CD4-positive, CD25-positive, alpha-beta regulatory T cell (primary cell): Measurements from ENCODE around the gene SLC25A48. TPM values are rescaled to one million over a fixed set of nuclear protein-coding genes. Genes with fewer than 3 reads are reported as not detected.

ENCODE experiments used
- ATAC-seq, 2 donors: fragments of 150-1000 bp; cut with Tn5 transposase; one replicate each; pipeline ENCODE4 v1.10.0; 2021; ENCODE audit warnings: low read depth in 2 of 2, moderate number of reproducible peaks in 2 of 2, moderate library complexity in 1 of 2
- DNase-seq, 3 donors: peaks; one replicate each; pipeline versions ENCODE4 v3.0.0 to v3.0.0-alpha.2; 2012 to 2022; ENCODE audit warnings: mixed read lengths in 1 of 3
- H3K27ac ChIP-seq: one replicate; pipeline ENCODE4 v1.7.0; 2013; ENCODE audit warnings: mild to moderate bottlenecking, low read length; ENCODE audit not compliant: insufficient read depth, poor library complexity, severe bottlenecking
- H3K27me3 ChIP-seq: one replicate; pipeline ENCODE4 v1.7.0; 2013; ENCODE audit warnings: low read length; ENCODE audit not compliant: control insufficient read depth, insufficient read depth
- H3K36me3 ChIP-seq: one replicate; pipeline ENCODE4 v1.7.0; 2013; ENCODE audit warnings: mild to moderate bottlenecking, low read length, moderate library complexity; ENCODE audit not compliant: control insufficient read depth, insufficient read depth
- H3K4me1 ChIP-seq: 2 replicates; pipeline ENCODE4 v1.7.0; 2013; ENCODE audit warnings: mild to moderate bottlenecking, low read length; ENCODE audit not compliant: insufficient read depth, control insufficient read depth, poor library complexity, severe bottlenecking
- H3K4me3 ChIP-seq: one replicate; pipeline ENCODE4 v1.7.0; 2013; ENCODE audit warnings: low read depth, mild to moderate bottlenecking, low read length, moderate library complexity
- H3K9me3 ChIP-seq, 2 experiments: 1 replicate in 1 of 2; 2 replicates in 1 of 2; pipeline ENCODE4 v1.7.0; 2013; ENCODE audit warnings: low read length in 2 of 2, mild to moderate bottlenecking in 1 of 2, moderate library complexity in 1 of 2; ENCODE audit not compliant: control insufficient read depth in 2 of 2
- H3K27ac Mint-ChIP-seq, 3 donors: one replicate each; pipeline ENCODE4 v1.8.0; 2020 to 2022; ENCODE audit warnings: mild to moderate bottlenecking in 3 of 3, mixed read lengths in 3 of 3, moderate library complexity in 2 of 3
- H3K27me3 Mint-ChIP-seq: one replicate; pipeline ENCODE4 v1.8.0; 2022; ENCODE audit warnings: mild to moderate bottlenecking, mixed read lengths
- H3K36me3 Mint-ChIP-seq: one replicate; pipeline ENCODE4 v1.8.0; 2020; ENCODE audit warnings: mixed read lengths
- H3K4me1 Mint-ChIP-seq, 4 donors: one replicate each; pipeline ENCODE4 v1.8.0; 2020 to 2022; ENCODE audit warnings: mixed read lengths in 4 of 4, mild to moderate bottlenecking in 1 of 4
- H3K4me3 Mint-ChIP-seq, 4 donors: one replicate each; pipeline ENCODE4 v1.8.0; 2020 to 2022; ENCODE audit warnings: mild to moderate bottlenecking in 4 of 4, mixed read lengths in 4 of 4, moderate library complexity in 3 of 4
- H3K9me3 Mint-ChIP-seq, 7 donors: one replicate each; pipeline ENCODE4 v1.8.0; 2020 to 2022; ENCODE audit warnings: mixed read lengths in 7 of 7, mild to moderate bottlenecking in 3 of 7, moderate library complexity in 2 of 7
- polyA plus RNA-seq, 4 donors: library from polyadenylated mRNA; unstranded; fragments of 300-500 nt; fragmentation: Illumina TruSeq; gene quantifications; one replicate each; pipeline ENCODE4 v1.2.3, GENCODE V29; 2021
- total RNA-seq: library from RNA; stranded (reverse); gene quantifications from one replicate; pipeline ENCODE4 v1.2.3, GENCODE V29; 2022

The SLC25A48 gene
- total and polyA plus RNA-seq, 5 donors from 2014 or later: not detected

GRCh38 chr5:135895474-135896006, 61.1 kb downstream of the SLC25A48 start, which contains the start of gene IL9:
Gene IL9 (minus strand): TSS chr5:135895841. CDS start chr5:135895816, 25 bp downstream.
- H3K9me3 ChIP-seq: no peaks in the 10 kb centered on the region
- no peak within 1 kb of the TSS for H3K4me3 Mint-ChIP-seq
- peaks cover 7% of the 10 kb centered on the region for H3K27me3 ChIP-seq
- no peaks in the 10 kb centered on the region for H3K4me1 ChIP-seq
- peaks cover 0 to 2% (median 0%) of the 10 kb centered on the region in 4 donors for H3K4me1 Mint-ChIP-seq
- H3K4me3 ChIP-seq: no peak within 1 kb of the TSS
- peaks cover 24% of the 10 kb centered on the region for H3K27me3 Mint-ChIP-seq
- no peak for ATAC-seq
- no peaks in the 10 kb centered on the region for H3K36me3 Mint-ChIP-seq
- no peak within 1 kb of the TSS for H3K27ac ChIP-seq
- H3K9me3 Mint-ChIP-seq: no peaks in the 10 kb centered on the region
- no peaks in the 10 kb centered on the region for H3K36me3 ChIP-seq
- DNase-seq: no peak
- H3K27ac Mint-ChIP-seq: no peak within 1 kb of the TSS

- Mint-ChIP-seq H3K4me3 (no peak overlapping the region), H3K27me3 (peaks cover 27% of the 10 kb centered on the region), H3K27ac (no peak overlapping the region), H3K36me3 (no peaks in the 10 kb centered on the region), H3K9me3 (no peaks in the 10 kb centered on the region), H3K4me1 (no peaks in the 10 kb centered on the region)
- Histone ChIP-seq H3K4me3 (no peak overlapping the region), H3K4me1 (no peaks in the 10 kb centered on the region), H3K27me3 (peaks cover 19% of the 10 kb centered on the region), H3K27ac (no peak overlapping the region), H3K9me3 (no peaks in the 10 kb centered on the region), H3K36me3 (no peaks in the 10 kb centered on the region)
- DNase-seq (no peak), ATAC-seq (no peak)
These were observed 64.2 kb downstream of the SLC25A48 start for GRCh38 chr5:135898651-135899050.

DNA sequence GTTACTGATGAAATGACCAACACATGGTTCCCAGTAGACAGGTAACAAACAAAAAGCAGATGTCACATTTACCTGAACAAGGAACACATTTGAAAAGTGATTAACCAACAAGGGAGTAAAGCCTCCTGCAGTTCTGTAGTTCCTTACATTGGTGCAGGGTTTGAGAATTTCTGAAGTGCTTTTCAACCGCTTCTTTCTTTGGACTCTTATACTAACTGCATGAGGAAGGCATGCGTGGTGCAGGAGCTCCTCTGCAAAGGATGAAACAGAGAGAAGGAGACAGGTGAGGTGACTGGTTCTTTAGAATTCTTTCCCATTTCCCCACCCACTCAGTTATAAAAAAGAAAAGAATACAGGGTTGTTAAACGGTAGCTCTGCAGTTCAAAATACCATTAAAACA, 65.8 kb downstream of the SLC25A48 start:
- no peak for ATAC-seq
- no peaks in the 10 kb centered on the region for H3K36me3 ChIP-seq
- H3K27me3 ChIP-seq: peaks cover 19% of the 10 kb centered on the region
- peaks cover 0 to 2% (median 0%) of the 10 kb centered on the region in 7 donors for H3K9me3 Mint-ChIP-seq
- H3K4me1 ChIP-seq: no peaks in the 10 kb centered on the region
- H3K9me3 ChIP-seq: no peaks in the 10 kb centered on the region
- H3K4me3 Mint-ChIP-seq: no peak overlapping the region
- H3K36me3 Mint-ChIP-seq: no peaks in the 10 kb centered on the region
- no peak overlapping the region for H3K4me3 ChIP-seq
- H3K27me3 Mint-ChIP-seq: peaks cover 33% of the 10 kb centered on the region
- no peak for DNase-seq
- no peak overlapping the region for H3K27ac Mint-ChIP-seq
- no peaks in the 10 kb centered on the region for H3K4me1 Mint-ChIP-seq
- no peak overlapping the region for H3K27ac ChIP-seq

DNA sequence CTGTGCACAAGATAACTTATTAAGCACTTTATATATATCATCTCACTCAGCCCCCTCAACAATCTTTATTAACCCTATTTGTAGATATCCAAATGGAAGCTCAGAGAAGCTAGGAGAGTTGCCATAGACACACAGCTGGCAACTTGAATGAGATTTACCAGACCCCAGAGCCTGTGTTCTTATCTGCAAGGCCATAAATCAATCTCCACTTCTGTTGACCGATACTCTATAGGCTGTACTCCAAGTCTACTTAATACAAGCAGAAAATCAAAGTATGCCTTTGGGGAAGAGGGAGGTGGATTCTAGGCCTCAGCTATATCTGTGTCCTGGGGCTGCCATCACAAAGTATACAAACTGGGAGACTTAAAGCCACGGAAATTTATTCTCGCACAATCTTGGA, 67.2 kb downstream of the SLC25A48 start:
- H3K9me3 Mint-ChIP-seq: peaks cover 0 to 3% (median 0%) of the 10 kb centered on the region in 7 donors
- Histone ChIP-seq H3K36me3 (no peaks in the 10 kb centered on the region), H3K27ac (no peak overlapping the region), H3K27me3 (peaks cover 17% of the 10 kb centered on the region), H3K9me3 (no peaks in the 10 kb centered on the region), H3K4me3 (no peak overlapping the region), H3K4me1 (no peaks in the 10 kb centered on the region)
- peak overlapping the region in 1 of 3 donors; percentile 3 for H3K27ac Mint-ChIP-seq
- H3K4me1 Mint-ChIP-seq: no peaks in the 10 kb centered on the region
- H3K4me3 Mint-ChIP-seq: no peak overlapping the region
- DNase-seq: no peak
- H3K36me3 Mint-ChIP-seq: no peaks in the 10 kb centered on the region
- H3K27me3 Mint-ChIP-seq: peaks cover 36% of the 10 kb centered on the region
- ATAC-seq: no peak

GRCh38 chr5:135905144-135905543, 70.7 kb downstream of the SLC25A48 start:
- Mint-ChIP-seq H3K27me3 (peaks cover 38% of the 10 kb centered on the region), H3K4me1 (no peaks in the 10 kb centered on the region), H3K27ac (no peak overlapping the region), H3K36me3 (no peaks in the 10 kb centered on the region), H3K4me3 (no peak overlapping the region), H3K9me3 (peaks cover 0 to 4% (median 0%) of the 10 kb centered on the region in 7 donors)
- no peaks in the 10 kb centered on the region for H3K9me3 ChIP-seq
- no peaks in the 10 kb centered on the region for H3K36me3 ChIP-seq
- H3K27me3 ChIP-seq: peaks cover 18% of the 10 kb centered on the region
- H3K4me1 ChIP-seq: no peaks in the 10 kb centered on the region
- ATAC-seq (no peak), DNase-seq (no peak)
- H3K4me3 ChIP-seq: no peak overlapping the region
- H3K27ac ChIP-seq: no peak overlapping the region

DNA sequence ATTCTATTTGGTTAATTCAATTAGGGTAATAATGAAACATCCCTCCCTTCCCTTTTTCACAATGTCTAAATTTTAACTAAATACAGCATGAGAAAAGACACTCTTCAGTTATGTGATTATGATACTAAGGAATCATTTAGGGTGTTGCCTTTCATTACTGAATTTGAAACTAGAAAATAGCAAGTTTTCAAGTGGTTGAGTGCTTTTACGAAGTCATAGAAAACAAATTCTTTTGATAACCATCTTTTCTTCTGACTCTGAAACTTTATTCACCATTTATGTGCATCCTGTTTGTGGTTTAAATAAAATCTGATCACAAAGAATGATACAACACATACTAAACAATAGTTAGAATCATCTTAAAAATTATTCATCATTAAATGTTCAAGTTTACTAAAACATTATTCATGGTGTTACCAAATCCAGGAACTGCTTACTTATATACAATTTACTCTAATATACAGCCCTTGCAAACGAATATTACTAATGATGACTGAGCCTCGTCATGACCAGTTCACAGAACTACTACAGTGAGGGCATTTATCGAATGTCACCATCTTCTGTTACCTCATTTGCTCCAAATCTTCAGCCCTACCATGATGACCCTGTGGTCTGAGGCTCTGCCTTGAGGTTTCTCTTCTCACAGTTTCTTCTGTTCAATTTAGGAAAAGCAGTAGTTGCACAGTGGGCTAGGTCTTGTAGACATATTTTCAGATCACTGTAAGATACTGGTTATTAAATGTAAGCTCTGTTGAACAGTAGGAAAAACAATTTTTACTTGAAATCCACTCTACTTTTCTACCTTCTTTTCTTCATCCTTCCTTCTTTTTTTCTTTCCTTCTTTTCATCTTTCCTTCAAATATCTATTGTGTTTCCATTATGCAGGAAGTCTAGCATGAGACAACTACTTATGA, 79.5 kb downstream of the SLC25A48 start:
- Histone ChIP-seq H3K27ac (no peak overlapping the region), H3K9me3 (no peaks in the 10 kb centered on the region), H3K4me3 (peak overlapping the region; percentile 26), H3K27me3 (peaks cover 11% of the 10 kb centered on the region), H3K4me1 (no peaks in the 10 kb centered on the region), H3K36me3 (no peaks in the 10 kb centered on the region)
- Mint-ChIP-seq H3K27me3 (peaks cover 13% of the 10 kb centered on the region), H3K4me1 (peaks cover 0 to 13% (median 7%) of the 10 kb centered on the region in 4 donors), H3K9me3 (peaks cover 0 to 7% (median 2%) of the 10 kb centered on the region in 7 donors), H3K4me3 (peak overlapping the region in 1 of 4 donors; percentile 5), H3K27ac (no peak overlapping the region), H3K36me3 (no peaks in the 10 kb centered on the region)
- ATAC-seq: no peak
- no peak for DNase-seq

DNA sequence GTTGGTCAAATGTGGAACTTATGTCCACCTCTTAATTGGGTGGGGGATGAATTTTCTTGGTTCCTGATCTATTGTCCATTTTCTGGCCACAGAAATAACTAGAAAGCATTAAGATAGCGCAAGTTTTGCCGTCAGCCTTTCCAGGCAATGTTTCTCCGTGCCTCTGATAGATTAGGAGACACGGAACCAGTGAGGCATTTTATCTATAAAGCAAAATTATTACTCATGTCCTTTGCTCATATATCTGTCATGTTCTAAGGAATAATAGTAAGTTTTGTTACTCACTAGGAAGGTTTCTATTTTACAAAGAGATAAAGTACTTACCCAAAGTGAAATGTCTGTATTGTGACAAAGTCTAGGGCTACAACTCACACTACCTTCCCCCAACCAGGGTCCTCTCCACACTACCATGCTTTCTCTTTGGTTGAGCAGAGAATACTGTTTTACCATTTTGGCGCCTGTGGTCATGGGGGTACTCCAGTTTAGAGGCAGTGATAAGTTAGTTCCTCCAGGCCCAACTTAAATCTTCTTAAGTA, 81.1 kb downstream of the SLC25A48 start:
- Histone ChIP-seq H3K27me3 (peaks cover 10% of the 10 kb centered on the region), H3K36me3 (no peaks in the 10 kb centered on the region), H3K4me3 (no peak overlapping the region), H3K27ac (no peak overlapping the region), H3K9me3 (no peaks in the 10 kb centered on the region), H3K4me1 (no peaks in the 10 kb centered on the region)
- Mint-ChIP-seq H3K27ac (peak overlapping the region in 1 of 3 donors; percentile 21), H3K4me1 (peaks cover 0 to 13% (median 7%) of the 10 kb centered on the region in 4 donors), H3K4me3 (no peak overlapping the region), H3K27me3 (peaks cover 12% of the 10 kb centered on the region), H3K9me3 (peaks cover 0 to 7% (median 2%) of the 10 kb centered on the region in 7 donors), H3K36me3 (no peaks in the 10 kb centered on the region)
- no peak for ATAC-seq
- no peak for DNase-seq
